HepG2 (cell line): ENCODE results near the gene RNF40. TPM values are rescaled to one million over a fixed set of nuclear protein-coding genes. Genes with fewer than 3 reads are reported as not detected.

Experiments
- ATRX ChIP-seq: sonication (generic); formaldehyde crosslinking; IDR thresholded peaks from 2 replicates; pipeline ENCODE4 v1.4.0; 2020; ENCODE audit warnings: missing genetic modification reagents, borderline replicate concordance
- CBX1 ChIP-seq: IDR thresholded peaks from one replicate; pipeline ENCODE4 v1.6.1; 2016; ENCODE audit warnings: antibody characterized with exemption, low read depth
- FIP1L1 ChIP-seq: fragments of 200-400 bp; formaldehyde crosslinking; IDR thresholded peaks from 2 replicates; pipeline ENCODE4 v1.6.1; 2018; ENCODE audit warnings: low read depth, mild to moderate bottlenecking, low read length, moderate library complexity, borderline replicate concordance; ENCODE audit not compliant: insufficient read depth
- NFE2L2 ChIP-seq: fragments of 150-350 bp; IDR thresholded peaks from 2 replicates; pipeline ENCODE4 v1.6.1; 2014; ENCODE audit warnings: low read length
- STAG1 ChIP-seq: sonication (generic); formaldehyde crosslinking; IDR thresholded peaks from 2 replicates; pipeline ENCODE4 v1.4.0; 2020; ENCODE audit warnings: missing genetic modification reagents
- ZMYM2 ChIP-seq: sonication (generic); formaldehyde crosslinking; IDR thresholded peaks from 2 replicates; pipeline ENCODE4 v1.8.0; 2022; ENCODE audit warnings: mild to moderate bottlenecking, missing genetic modification reagents
- polyA plus RNA-seq, 8 experiments: library from polyadenylated mRNA; depleted of rRNA in 3 of 8; stranded (reverse) in 7 of 8; unstranded in 1 of 8; fragments of >200 nt; fragmentation: Illumina TruSeq in 4 of 8; extraction: Trizol in 4 of 8; gene quantifications; 2 replicates each; pipeline versions ENCODE4 v1.2.1 to v1.2.3, GENCODE V29; 2011 to 2016; ENCODE audit warnings: low read depth in 4 of 8, missing spikeins in 1 of 8, mixed read lengths in 1 of 8; ENCODE audit not compliant: insufficient read depth in 1 of 8
- total RNA-seq, 5 experiments: library from RNA; depleted of rRNA; stranded (reverse); fragments of >200 nt; fragmentation: Illumina TruSeq; extraction: Trizol; gene quantifications; 2 replicates each; pipeline ENCODE4 v1.2.3, GENCODE V29; 2016; ENCODE audit warnings: low read depth in 1 of 5
- TF ChIP-seq, protein P1 (sequence below): sonication (generic); formaldehyde crosslinking; IDR thresholded peaks from 2 replicates; pipeline ENCODE4 v1.4.0; 2020; ENCODE audit warnings: missing genetic modification reagents, borderline replicate concordance
- TF ChIP-seq, protein P2 (sequence below): sonication (generic); formaldehyde crosslinking; IDR thresholded peaks from 2 replicates; pipeline ENCODE4 v1.4.0; 2020; ENCODE audit warnings: mild to moderate bottlenecking, missing genetic modification reagents
- TF ChIP-seq, protein P3 (sequence below): sonication (generic); formaldehyde crosslinking; IDR thresholded peaks from 2 replicates; pipeline ENCODE4 v1.5.1; 2020; ENCODE audit warnings: missing genetic modification reagents, mild to moderate bottlenecking, borderline replicate concordance
- TF ChIP-seq, protein P4 (sequence below): sonication (generic); formaldehyde crosslinking; IDR thresholded peaks from 2 replicates; pipeline ENCODE4 v1.4.0; 2020; ENCODE audit warnings: mild to moderate bottlenecking, missing genetic modification reagents
- TF ChIP-seq, protein P5 (sequence below): sonication (generic); formaldehyde crosslinking; IDR thresholded peaks from 2 replicates; pipeline ENCODE4 v1.5.0; 2020; ENCODE audit warnings: missing genetic modification reagents
- TF ChIP-seq, protein P6 (sequence below): sonication (generic); formaldehyde crosslinking; IDR thresholded peaks from 2 replicates; pipeline ENCODE4 v1.4.0; 2020; ENCODE audit warnings: mild to moderate bottlenecking, missing genetic modification reagents, borderline replicate concordance

The RNF40 gene
- total and polyA plus RNA-seq, 2 of the 13 experiments (the other 11 are each of a cell fraction or from before 2014, with no cell fraction given) = 84.0 to 85.6 TPM

DNA sequence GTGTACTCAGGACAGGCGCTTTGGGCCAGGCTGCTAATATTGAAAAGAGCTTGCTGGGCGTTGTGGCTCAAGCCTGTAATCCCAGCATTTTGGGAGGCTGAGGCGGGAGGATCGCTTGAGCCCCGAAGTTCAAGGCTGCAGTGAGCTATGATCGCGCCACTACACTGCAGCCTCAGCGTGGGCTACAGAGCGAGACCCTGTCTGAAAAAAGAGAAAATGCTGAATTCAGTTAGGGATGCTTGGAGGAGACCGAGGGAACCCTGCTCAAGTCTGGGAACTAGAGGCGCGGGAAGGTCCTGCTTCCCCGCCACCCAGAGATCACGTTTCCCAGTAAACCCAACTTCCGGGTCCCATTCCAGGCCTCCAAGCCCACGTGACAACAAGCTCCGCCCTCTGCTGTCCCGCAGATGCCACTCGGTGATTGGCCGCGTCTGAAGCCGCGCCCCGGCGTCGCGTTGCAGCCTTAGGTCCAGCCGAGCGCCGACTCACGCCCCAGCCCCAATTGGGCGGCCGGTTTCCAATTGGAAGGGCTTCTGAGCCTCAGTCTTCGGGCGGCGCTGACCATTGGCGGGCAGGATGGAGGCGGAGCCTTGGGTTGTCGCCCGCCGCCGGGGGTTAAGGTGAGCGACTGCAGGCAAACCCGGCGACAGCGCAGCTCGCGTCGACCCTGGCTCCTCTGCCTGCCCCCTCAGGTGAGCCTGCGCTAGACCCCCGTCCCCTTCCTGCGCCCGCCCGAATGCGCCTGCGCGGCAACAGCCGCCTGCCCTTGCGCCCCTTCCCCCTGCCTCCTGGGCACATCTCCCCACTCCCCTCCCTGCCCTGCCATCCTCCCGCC lies 14.1 kb upstream of the RNF40 start, which contains the start of gene PHKG2 (continued):
- TF ChIP-seq FIP1L1 = no peak
- TF ChIP-seq, protein P1, sequence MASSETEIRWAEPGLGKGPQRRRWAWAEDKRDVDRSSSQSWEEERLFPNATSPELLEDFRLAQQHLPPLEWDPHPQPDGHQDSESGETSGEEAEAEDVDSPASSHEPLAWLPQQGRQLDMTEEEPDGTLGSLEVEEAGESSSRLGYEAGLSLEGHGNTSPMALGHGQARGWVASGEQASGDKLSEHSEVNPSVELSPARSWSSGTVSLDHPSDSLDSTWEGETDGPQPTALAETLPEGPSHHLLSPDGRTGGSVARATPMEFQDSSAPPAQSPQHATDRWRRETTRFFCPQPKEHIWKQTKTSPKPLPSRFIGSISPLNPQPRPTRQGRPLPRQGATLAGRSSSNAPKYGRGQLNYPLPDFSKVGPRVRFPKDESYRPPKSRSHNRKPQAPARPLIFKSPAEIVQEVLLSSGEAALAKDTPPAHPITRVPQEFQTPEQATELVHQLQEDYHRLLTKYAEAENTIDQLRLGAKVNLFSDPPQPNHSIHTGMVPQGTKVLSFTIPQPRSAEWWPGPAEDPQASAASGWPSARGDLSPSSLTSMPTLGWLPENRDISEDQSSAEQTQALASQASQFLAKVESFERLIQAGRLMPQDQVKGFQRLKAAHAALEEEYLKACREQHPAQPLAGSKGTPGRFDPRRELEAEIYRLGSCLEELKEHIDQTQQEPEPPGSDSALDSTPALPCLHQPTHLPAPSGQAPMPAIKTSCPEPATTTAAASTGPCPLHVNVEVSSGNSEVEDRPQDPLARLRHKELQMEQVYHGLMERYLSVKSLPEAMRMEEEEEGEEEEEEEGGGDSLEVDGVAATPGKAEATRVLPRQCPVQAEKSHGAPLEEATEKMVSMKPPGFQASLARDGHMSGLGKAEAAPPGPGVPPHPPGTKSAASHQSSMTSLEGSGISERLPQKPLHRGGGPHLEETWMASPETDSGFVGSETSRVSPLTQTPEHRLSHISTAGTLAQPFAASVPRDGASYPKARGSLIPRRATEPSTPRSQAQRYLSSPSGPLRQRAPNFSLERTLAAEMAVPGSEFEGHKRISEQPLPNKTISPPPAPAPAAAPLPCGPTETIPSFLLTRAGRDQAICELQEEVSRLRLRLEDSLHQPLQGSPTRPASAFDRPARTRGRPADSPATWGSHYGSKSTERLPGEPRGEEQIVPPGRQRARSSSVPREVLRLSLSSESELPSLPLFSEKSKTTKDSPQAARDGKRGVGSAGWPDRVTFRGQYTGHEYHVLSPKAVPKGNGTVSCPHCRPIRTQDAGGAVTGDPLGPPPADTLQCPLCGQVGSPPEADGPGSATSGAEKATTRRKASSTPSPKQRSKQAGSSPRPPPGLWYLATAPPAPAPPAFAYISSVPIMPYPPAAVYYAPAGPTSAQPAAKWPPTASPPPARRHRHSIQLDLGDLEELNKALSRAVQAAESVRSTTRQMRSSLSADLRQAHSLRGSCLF (CRISPR knock-in tag) = no peak; the same call in 1 of the 2 replicates
- peak; percentile 83 for TF ChIP-seq CBX1
- TF ChIP-seq, protein P2, sequence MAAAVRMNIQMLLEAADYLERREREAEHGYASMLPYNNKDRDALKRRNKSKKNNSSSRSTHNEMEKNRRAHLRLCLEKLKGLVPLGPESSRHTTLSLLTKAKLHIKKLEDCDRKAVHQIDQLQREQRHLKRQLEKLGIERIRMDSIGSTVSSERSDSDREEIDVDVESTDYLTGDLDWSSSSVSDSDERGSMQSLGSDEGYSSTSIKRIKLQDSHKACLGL (CRISPR knock-in tag) = peak; percentile 35; the same call in 1 of the 2 replicates
- no peak for TF ChIP-seq NFE2L2
- no peak; the same call in 1 of the 2 replicates for TF ChIP-seq ATRX (CRISPR knock-in tag)
- TF ChIP-seq, protein P3, sequence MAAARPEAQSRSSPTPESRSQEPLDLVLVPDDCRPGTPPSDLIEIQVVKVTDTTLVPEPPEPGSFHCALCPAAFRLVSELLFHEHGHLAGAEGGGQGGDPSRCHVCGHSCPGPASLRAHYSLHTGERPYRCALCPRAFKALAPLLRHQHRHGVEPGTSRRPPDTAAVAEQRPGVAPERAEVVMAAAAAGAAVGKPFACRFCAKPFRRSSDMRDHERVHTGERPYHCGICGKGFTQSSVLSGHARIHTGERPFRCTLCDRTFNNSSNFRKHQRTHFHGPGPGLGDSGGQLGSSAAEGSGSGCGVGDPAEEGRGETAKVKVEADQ = peak; percentile 53; the same call in 1 of the 2 replicates
- TF ChIP-seq STAG1 = no peak
- TF ChIP-seq, protein P4, sequence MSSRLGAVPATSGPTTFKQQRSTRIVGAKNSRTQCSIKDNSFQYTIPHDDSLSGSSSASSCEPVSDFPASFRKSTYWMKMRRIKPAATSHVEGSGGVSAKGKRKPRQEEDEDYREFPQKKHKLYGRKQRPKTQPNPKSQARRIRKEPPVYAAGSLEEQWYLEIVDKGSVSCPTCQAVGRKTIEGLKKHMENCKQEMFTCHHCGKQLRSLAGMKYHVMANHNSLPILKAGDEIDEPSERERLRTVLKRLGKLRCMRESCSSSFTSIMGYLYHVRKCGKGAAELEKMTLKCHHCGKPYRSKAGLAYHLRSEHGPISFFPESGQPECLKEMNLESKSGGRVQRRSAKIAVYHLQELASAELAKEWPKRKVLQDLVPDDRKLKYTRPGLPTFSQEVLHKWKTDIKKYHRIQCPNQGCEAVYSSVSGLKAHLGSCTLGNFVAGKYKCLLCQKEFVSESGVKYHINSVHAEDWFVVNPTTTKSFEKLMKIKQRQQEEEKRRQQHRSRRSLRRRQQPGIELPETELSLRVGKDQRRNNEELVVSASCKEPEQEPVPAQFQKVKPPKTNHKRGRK (CRISPR knock-in tag) = no peak
- TF ChIP-seq ZMYM2 (CRISPR knock-in tag) = peak; percentile 64; the same call in 1 of the 2 replicates
- TF ChIP-seq, protein P5, sequence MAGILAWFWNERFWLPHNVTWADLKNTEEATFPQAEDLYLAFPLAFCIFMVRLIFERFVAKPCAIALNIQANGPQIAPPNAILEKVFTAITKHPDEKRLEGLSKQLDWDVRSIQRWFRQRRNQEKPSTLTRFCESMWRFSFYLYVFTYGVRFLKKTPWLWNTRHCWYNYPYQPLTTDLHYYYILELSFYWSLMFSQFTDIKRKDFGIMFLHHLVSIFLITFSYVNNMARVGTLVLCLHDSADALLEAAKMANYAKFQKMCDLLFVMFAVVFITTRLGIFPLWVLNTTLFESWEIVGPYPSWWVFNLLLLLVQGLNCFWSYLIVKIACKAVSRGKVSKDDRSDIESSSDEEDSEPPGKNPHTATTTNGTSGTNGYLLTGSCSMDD = no peak
- TF ChIP-seq, protein P6, sequence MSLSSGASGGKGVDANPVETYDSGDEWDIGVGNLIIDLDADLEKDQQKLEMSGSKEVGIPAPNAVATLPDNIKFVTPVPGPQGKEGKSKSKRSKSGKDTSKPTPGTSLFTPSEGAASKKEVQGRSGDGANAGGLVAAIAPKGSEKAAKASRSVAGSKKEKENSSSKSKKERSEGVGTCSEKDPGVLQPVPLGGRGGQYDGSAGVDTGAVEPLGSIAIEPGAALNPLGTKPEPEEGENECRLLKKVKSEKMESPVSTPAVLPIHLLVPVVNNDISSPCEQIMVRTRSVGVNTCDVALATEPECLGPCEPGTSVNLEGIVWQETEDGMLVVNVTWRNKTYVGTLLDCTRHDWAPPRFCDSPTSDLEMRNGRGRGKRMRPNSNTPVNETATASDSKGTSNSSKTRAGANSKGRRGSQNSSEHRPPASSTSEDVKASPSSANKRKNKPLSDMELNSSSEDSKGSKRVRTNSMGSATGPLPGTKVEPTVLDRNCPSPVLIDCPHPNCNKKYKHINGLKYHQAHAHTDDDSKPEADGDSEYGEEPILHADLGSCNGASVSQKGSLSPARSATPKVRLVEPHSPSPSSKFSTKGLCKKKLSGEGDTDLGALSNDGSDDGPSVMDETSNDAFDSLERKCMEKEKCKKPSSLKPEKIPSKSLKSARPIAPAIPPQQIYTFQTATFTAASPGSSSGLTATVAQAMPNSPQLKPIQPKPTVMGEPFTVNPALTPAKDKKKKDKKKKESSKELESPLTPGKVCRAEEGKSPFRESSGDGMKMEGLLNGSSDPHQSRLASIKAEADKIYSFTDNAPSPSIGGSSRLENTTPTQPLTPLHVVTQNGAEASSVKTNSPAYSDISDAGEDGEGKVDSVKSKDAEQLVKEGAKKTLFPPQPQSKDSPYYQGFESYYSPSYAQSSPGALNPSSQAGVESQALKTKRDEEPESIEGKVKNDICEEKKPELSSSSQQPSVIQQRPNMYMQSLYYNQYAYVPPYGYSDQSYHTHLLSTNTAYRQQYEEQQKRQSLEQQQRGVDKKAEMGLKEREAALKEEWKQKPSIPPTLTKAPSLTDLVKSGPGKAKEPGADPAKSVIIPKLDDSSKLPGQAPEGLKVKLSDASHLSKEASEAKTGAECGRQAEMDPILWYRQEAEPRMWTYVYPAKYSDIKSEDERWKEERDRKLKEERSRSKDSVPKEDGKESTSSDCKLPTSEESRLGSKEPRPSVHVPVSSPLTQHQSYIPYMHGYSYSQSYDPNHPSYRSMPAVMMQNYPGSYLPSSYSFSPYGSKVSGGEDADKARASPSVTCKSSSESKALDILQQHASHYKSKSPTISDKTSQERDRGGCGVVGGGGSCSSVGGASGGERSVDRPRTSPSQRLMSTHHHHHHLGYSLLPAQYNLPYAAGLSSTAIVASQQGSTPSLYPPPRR (CRISPR knock-in tag) = no peak
- TF ChIP-seq, all 625 proteins: peak for 264
